GM19438 (cell line): Measurements from ENCODE around the gene DUS2.

Experiments
- ATAC-seq: cut with Tn5 transposase; IDR thresholded peaks from one replicate; pipeline ENCODE4 v1.9.1; 2021; ENCODE audit warnings: low read depth; ENCODE audit not compliant: unreplicated experiment

DUS2 gene

GRCh38 chr16:68022728-68023537 is at the start of gene DUS2, which contains the start of gene DDX28:
DUS2 (plus strand) TSS chr16:68023284; CDS start chr16:68038024, 14,740 bp downstream.
DDX28 (minus strand) TSS chr16:68023232; CDS start chr16:68023202, 30 bp downstream.
- no peak for ATAC-seq

- ATAC-seq: no peak
These were observed 47.6 kb upstream of the DUS2 start for GRCh38 chr16:67975321-67976105.

GRCh38 chr16:67976205-67976604 is 46.9 kb upstream of the DUS2 start:
- ATAC-seq: no peak

- ATAC-seq: no peak
These were observed 46.1 kb upstream of the DUS2 start for GRCh38 chr16:67977005-67977404.

GRCh38 chr16:67977469-67978227 is 45.4 kb upstream of the DUS2 start:
- ATAC-seq: no peak

- no peak for ATAC-seq
These were observed 43.0 kb upstream of the DUS2 start, which contains the start of gene DPEP3 for GRCh38 chr16:67979955-67980678. DPEP3 (minus strand) TSS chr16:67980499; CDS start chr16:67980380, 119 bp downstream.

- ATAC-seq: no peak
These were observed 40.9 kb upstream of the DUS2 start for GRCh38 chr16:67982011-67982696.

GRCh38 chr16:67986949-67987348 is 36.1 kb upstream of the DUS2 start:
- no peak for ATAC-seq

- no peak for ATAC-seq
These were observed 35.5 kb upstream of the DUS2 start for GRCh38 chr16:67987460-67988160.

GRCh38 chr16:67988675-67989074 is 34.4 kb upstream of the DUS2 start:
- no peak for ATAC-seq

GRCh38 chr16:67989322-67990017 is 33.6 kb upstream of the DUS2 start:
- no peak for ATAC-seq

- ATAC-seq: no peak
These were observed 33.1 kb upstream of the DUS2 start for GRCh38 chr16:67990018-67990386.

GRCh38 chr16:67992661-67993206 is 30.4 kb upstream of the DUS2 start:
- ATAC-seq: no peak

- ATAC-seq: peak; percentile 69
These were observed 29.7 kb upstream of the DUS2 start for GRCh38 chr16:67993207-67994039.

GRCh38 chr16:67994040-67994408 is 29.1 kb upstream of the DUS2 start:
- peak; percentile 15 for ATAC-seq

- no peak for ATAC-seq
These were observed 27.7 kb upstream of the DUS2 start for GRCh38 chr16:67995423-67995822.

- ATAC-seq: no peak
These were observed 26.4 kb upstream of the DUS2 start for GRCh38 chr16:67996666-67997065.
